ENCODE data around the gene LONRF3. TPM values are rescaled to one million over a fixed set of nuclear protein-coding genes. Genes with fewer than 3 reads are reported as not detected.
"Not testable (repeated sequence)": the region's sequence is repeated elsewhere in the genome, so short reads cannot be mapped to it uniquely, and the experiment has no call there.

Gene LONRF3
- total and polyA plus RNA-seq, 9 donors: 1.3 to 2.4 (median 1.7) TPM

GRCh38 chrX:119009071-119009470 is 34.7 kb downstream of the LONRF3 start:
- no peak for DNase-seq
- no peaks in the 10 kb centered on the region for H3K4me1 ChIP-seq (ENCODE audit: control insufficient read depth, insufficient read depth, low read length)
- H3K27ac ChIP-seq (ENCODE audit: low read length): no peak overlapping the region
- H3K27me3 ChIP-seq (ENCODE audit: control insufficient read depth, insufficient read depth, low read length): peaks cover 7% of the 10 kb centered on the region
- no peaks in the 10 kb centered on the region for H3K36me3 ChIP-seq (ENCODE audit: control insufficient read depth, insufficient read depth, low read length)
- WGBS (ENCODE audit: insufficient coverage): no CpG with 5 or more reads among the region's 4 CpGs
- H3K4me3 ChIP-seq (ENCODE audit: low read length): no peak overlapping the region
- no peaks in the 10 kb centered on the region for H3K9me3 ChIP-seq (replicated peaks; ENCODE audit: control insufficient read depth, low read depth, low read length)

- H3K4me3 ChIP-seq (ENCODE audit: low read length): no peak overlapping the region
- no CpG with 5 or more reads among the region's 5 CpGs for WGBS (ENCODE audit: insufficient coverage)
- DNase-seq: no peak
- peaks cover 6% of the 10 kb centered on the region for H3K27me3 ChIP-seq (ENCODE audit: control insufficient read depth, insufficient read depth, low read length)
- no peaks in the 10 kb centered on the region for H3K36me3 ChIP-seq (ENCODE audit: control insufficient read depth, insufficient read depth, low read length)
- no peak overlapping the region for H3K27ac ChIP-seq (ENCODE audit: low read length)
- no peaks in the 10 kb centered on the region for H3K4me1 ChIP-seq (ENCODE audit: control insufficient read depth, insufficient read depth, low read length)
- no peaks in the 10 kb centered on the region for H3K9me3 ChIP-seq (replicated peaks; ENCODE audit: control insufficient read depth, low read depth, low read length)
These were observed 36.1 kb downstream of the LONRF3 start for GRCh38 chrX:119010491-119010890.

GRCh38 chrX:119013164-119013563 is 38.7 kb downstream of the LONRF3 start:
- Histone ChIP-seq H3K36me3 (ENCODE audit: control insufficient read depth, insufficient read depth, low read length) (no peaks in the 10 kb centered on the region), H3K27ac (ENCODE audit: low read length) (no peak overlapping the region)

GRCh38 chrX:119015407-119016237 is 41.2 kb downstream of the LONRF3 start:
- Histone ChIP-seq H3K9me3 (replicated peaks; ENCODE audit: control insufficient read depth, low read depth, low read length) (peaks cover 5% of the 10 kb centered on the region), H3K27ac (ENCODE audit: low read length) (no peak overlapping the region), H3K4me3 (ENCODE audit: low read length) (no peak overlapping the region), H3K4me1 (ENCODE audit: control insufficient read depth, insufficient read depth, low read length) (no peaks in the 10 kb centered on the region), H3K36me3 (ENCODE audit: control insufficient read depth, insufficient read depth, low read length) (no peaks in the 10 kb centered on the region), H3K27me3 (ENCODE audit: control insufficient read depth, insufficient read depth, low read length) (peaks cover 2% of the 10 kb centered on the region)
- DNase-seq: peak; percentile 47
- 86% methylated on average over 1 of the region's 7 CpGs for WGBS (ENCODE audit: insufficient coverage)

More at GRCh38 chrX:119013164-119013563, 38.7 kb downstream of the LONRF3 start:
- Histone ChIP-seq H3K4me3 (ENCODE audit: low read length) (no peak overlapping the region), H3K27me3 (ENCODE audit: control insufficient read depth, insufficient read depth, low read length) (peaks cover 6% of the 10 kb centered on the region), H3K9me3 (replicated peaks; ENCODE audit: control insufficient read depth, low read depth, low read length) (peaks cover 5% of the 10 kb centered on the region), H3K4me1 (ENCODE audit: control insufficient read depth, insufficient read depth, low read length) (no peaks in the 10 kb centered on the region)
- DNase-seq: no peak
- 92% methylated on average over 2 of the region's 3 CpGs for whole genome bisulfite sequencing (ENCODE audit: insufficient coverage)

GRCh38 chrX:119017077-119017476 is 42.7 kb downstream of the LONRF3 start:
- WGBS (ENCODE audit: insufficient coverage): no CpG with 5 or more reads among the region's 1 CpG
- H3K27ac ChIP-seq (ENCODE audit: low read length): no peak overlapping the region

GRCh38 chrX:119025900-119026299 is 51.5 kb downstream of the LONRF3 start:
- H3K27ac ChIP-seq (ENCODE audit: low read length): no peak overlapping the region
- no CpG with 5 or more reads among the region's 5 CpGs for WGBS (ENCODE audit: insufficient coverage)
- H3K9me3 ChIP-seq (replicated peaks; ENCODE audit: control insufficient read depth, low read depth, low read length): no peaks in the 10 kb centered on the region
- H3K4me1 ChIP-seq (ENCODE audit: control insufficient read depth, insufficient read depth, low read length): no peaks in the 10 kb centered on the region
- no peak overlapping the region for H3K4me3 ChIP-seq (ENCODE audit: low read length)
- H3K27me3 ChIP-seq (ENCODE audit: control insufficient read depth, insufficient read depth, low read length): peaks cover 5% of the 10 kb centered on the region
- DNase-seq: no peak
- H3K36me3 ChIP-seq (ENCODE audit: control insufficient read depth, insufficient read depth, low read length): no peaks in the 10 kb centered on the region

More at GRCh38 chrX:119017077-119017476, 42.7 kb downstream of the LONRF3 start:
- no peaks in the 10 kb centered on the region for H3K36me3 ChIP-seq (ENCODE audit: control insufficient read depth, insufficient read depth, low read length)
- peaks cover 7% of the 10 kb centered on the region for H3K27me3 ChIP-seq (ENCODE audit: control insufficient read depth, insufficient read depth, low read length)
- H3K9me3 ChIP-seq (replicated peaks; ENCODE audit: control insufficient read depth, low read depth, low read length): peaks cover 5% of the 10 kb centered on the region
- H3K4me1 ChIP-seq (ENCODE audit: control insufficient read depth, insufficient read depth, low read length): no peaks in the 10 kb centered on the region
- no peak for DNase-seq
- no peak overlapping the region for H3K4me3 ChIP-seq (ENCODE audit: low read length)

- H3K9me3 ChIP-seq (replicated peaks; ENCODE audit: control insufficient read depth, low read depth, low read length); H3K4me1 ChIP-seq (ENCODE audit: control insufficient read depth, insufficient read depth, low read length); H3K27ac ChIP-seq (ENCODE audit: low read length); H3K27me3 ChIP-seq (ENCODE audit: control insufficient read depth, insufficient read depth, low read length); DNase-seq; H3K4me3 ChIP-seq (ENCODE audit: low read length); H3K36me3 ChIP-seq (ENCODE audit: control insufficient read depth, insufficient read depth, low read length): not testable (repeated sequence)
- WGBS (ENCODE audit: insufficient coverage): 100% methylated on average over 1 of the region's 2 CpGs
These were observed 51.9 kb downstream of the LONRF3 start for GRCh38 chrX:119026344-119026743.

GRCh38 chrX:119027960-119028732 is 53.7 kb downstream of the LONRF3 start:
- H3K4me3 ChIP-seq (ENCODE audit: low read length); H3K27ac ChIP-seq (ENCODE audit: low read length); H3K9me3 ChIP-seq (replicated peaks; ENCODE audit: control insufficient read depth, low read depth, low read length); H3K27me3 ChIP-seq (ENCODE audit: control insufficient read depth, insufficient read depth, low read length); DNase-seq; H3K36me3 ChIP-seq (ENCODE audit: control insufficient read depth, insufficient read depth, low read length); H3K4me1 ChIP-seq (ENCODE audit: control insufficient read depth, insufficient read depth, low read length): not testable (repeated sequence)
- 94% methylated on average over 26 of the region's 28 CpGs for WGBS (ENCODE audit: insufficient coverage)

GRCh38 chrX:119028733-119029330 is 54.4 kb downstream of the LONRF3 start:
- Histone ChIP-seq H3K4me3 (ENCODE audit: low read length) (no peak overlapping the region), H3K4me1 (ENCODE audit: control insufficient read depth, insufficient read depth, low read length) (no peaks in the 10 kb centered on the region), H3K27me3 (ENCODE audit: control insufficient read depth, insufficient read depth, low read length) (peaks cover 4% of the 10 kb centered on the region), H3K27ac (ENCODE audit: low read length) (no peak overlapping the region), H3K9me3 (replicated peaks; ENCODE audit: control insufficient read depth, low read depth, low read length) (peaks cover 4% of the 10 kb centered on the region), H3K36me3 (ENCODE audit: control insufficient read depth, insufficient read depth, low read length) (no peaks in the 10 kb centered on the region)
- no CpG with 5 or more reads among the region's 1 CpG for WGBS (ENCODE audit: insufficient coverage)
- DNase-seq: no peak

GRCh38 chrX:119029656-119030055 is 55.2 kb downstream of the LONRF3 start:
- not testable (repeated sequence) for H3K4me3 ChIP-seq (ENCODE audit: low read length); DNase-seq; H3K9me3 ChIP-seq (replicated peaks; ENCODE audit: control insufficient read depth, low read depth, low read length); H3K27me3 ChIP-seq (ENCODE audit: control insufficient read depth, insufficient read depth, low read length); H3K4me1 ChIP-seq (ENCODE audit: control insufficient read depth, insufficient read depth, low read length); H3K36me3 ChIP-seq (ENCODE audit: control insufficient read depth, insufficient read depth, low read length); H3K27ac ChIP-seq (ENCODE audit: low read length)
- 94% methylated on average over 3 of the region's 10 CpGs for WGBS (ENCODE audit: insufficient coverage)

All from muscle of leg (tissue), 11 donors.